H1 (cell line): ENCODE measurements around the gene MIGA1.

ENCODE experiments used
- FOSL1 ChIP-seq: IDR thresholded peaks from 2 replicates; pipeline ENCODE4 v1.6.1; 2011; ENCODE audit warnings: mild to moderate bottlenecking, low read depth, low read length, moderate library complexity; ENCODE audit not compliant: insufficient read depth
- JUN ChIP-seq: IDR thresholded peaks from 2 replicates; pipeline ENCODE4 v1.6.1; 2011; ENCODE audit warnings: low read depth, mild to moderate bottlenecking, improper control_type of control experiment, low read length
- NRF1 ChIP-seq: IDR thresholded peaks from 2 replicates; pipeline ENCODE4 v1.6.1; 2011; ENCODE audit warnings: mild to moderate bottlenecking, low read depth, low read length, improper control_type of control experiment
- POLR2A ChIP-seq, 2 experiments: IDR thresholded peaks; 1 replicate in 1 of 2; 2 replicates in 1 of 2; pipeline ENCODE4 v1.6.1; 2011; ENCODE audit warnings: low read depth in 2 of 2, low read length in 2 of 2, mild to moderate bottlenecking in 2 of 2; ENCODE audit errors: control extremely low read depth in 1 of 2
- POLR2AphosphoS5 ChIP-seq: IDR thresholded peaks from 2 replicates; pipeline ENCODE4 v1.6.1; 2011; ENCODE audit warnings: low read depth, low read length
- RAD21 ChIP-seq, 2 experiments: IDR thresholded peaks in 1 of 2; conservative IDR thresholded peaks in 1 of 2; 2 replicates each; pipeline ENCODE4 v1.6.1; 2011; ENCODE audit warnings: low read depth in 2 of 2, low read length in 2 of 2, improper control_type of control experiment in 1 of 2, inconsistent platforms in 1 of 2, mild to moderate bottlenecking in 1 of 2, moderate library complexity in 1 of 2
- RXRA ChIP-seq: IDR thresholded peaks from 2 replicates; pipeline ENCODE4 v1.6.1; 2011; ENCODE audit warnings: low read depth, mild to moderate bottlenecking, low read length, moderate library complexity; ENCODE audit not compliant: insufficient read depth
- TCF12 ChIP-seq: IDR thresholded peaks from 2 replicates; pipeline ENCODE4 v1.6.1; 2011; ENCODE audit warnings: low read depth, mild to moderate bottlenecking, low read length
- ZNF274 ChIP-seq: IDR thresholded peaks from 2 replicates; pipeline ENCODE4 v1.7.0; 2012; ENCODE audit warnings: low read length, borderline replicate concordance; ENCODE audit errors: extremely low read depth
- TF ChIP-seq, protein P1 (sequence below), 3 experiments: IDR thresholded peaks; 1 replicate in 2 of 3; 2 replicates in 1 of 3; pipeline versions ENCODE4 v1.5.1 to v1.6.1; 2011; ENCODE audit warnings: low read length in 3 of 3, mild to moderate bottlenecking in 3 of 3, inconsistent platforms in 2 of 3, low read depth in 1 of 3, moderate library complexity in 1 of 3; ENCODE audit not compliant: insufficient read depth in 1 of 3; ENCODE audit errors: control extremely low read depth in 1 of 3

DNA sequence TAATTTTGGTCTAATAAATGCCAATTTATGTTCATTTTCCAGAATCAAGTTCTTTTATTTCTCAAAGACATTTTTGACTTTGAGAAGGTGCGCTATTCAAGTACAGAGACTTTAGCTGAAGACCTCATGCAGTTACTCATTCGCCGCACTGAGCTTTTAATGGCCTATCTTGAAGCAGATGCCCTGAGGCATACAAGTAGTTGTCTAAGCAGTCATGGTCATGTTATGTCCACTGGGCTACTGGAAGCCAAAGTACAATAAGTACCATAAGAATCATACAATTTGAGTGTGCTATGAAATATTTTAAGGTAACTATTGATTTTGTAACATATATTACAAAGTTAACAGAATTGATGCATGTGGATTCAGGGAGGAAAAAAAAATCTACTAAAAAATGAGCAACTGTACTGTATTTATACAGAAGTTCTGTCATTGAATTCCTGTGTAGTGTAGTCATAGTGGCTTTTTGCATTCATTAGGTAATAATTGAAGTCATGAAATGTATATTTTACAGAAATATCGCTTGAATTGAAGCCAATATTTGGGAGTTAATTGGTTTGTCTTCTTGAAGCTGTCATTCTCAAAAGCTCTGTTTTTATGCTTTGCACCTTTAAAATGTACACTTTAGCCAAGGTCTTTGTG lies 95.5 kb downstream of the MIGA1 start:
- TF ChIP-seq JUN: no peak
- no peak for TF ChIP-seq RAD21 (IDR thresholded peaks at IDR 0.05 in 1 of 2, conservative IDR thresholded peaks at IDR 0.05 in 1 of 2; ENCODE audit: low read depth in 2 of 2, low read length in 2 of 2)
- TF ChIP-seq FOSL1: no peak
- TF ChIP-seq, protein P1, sequence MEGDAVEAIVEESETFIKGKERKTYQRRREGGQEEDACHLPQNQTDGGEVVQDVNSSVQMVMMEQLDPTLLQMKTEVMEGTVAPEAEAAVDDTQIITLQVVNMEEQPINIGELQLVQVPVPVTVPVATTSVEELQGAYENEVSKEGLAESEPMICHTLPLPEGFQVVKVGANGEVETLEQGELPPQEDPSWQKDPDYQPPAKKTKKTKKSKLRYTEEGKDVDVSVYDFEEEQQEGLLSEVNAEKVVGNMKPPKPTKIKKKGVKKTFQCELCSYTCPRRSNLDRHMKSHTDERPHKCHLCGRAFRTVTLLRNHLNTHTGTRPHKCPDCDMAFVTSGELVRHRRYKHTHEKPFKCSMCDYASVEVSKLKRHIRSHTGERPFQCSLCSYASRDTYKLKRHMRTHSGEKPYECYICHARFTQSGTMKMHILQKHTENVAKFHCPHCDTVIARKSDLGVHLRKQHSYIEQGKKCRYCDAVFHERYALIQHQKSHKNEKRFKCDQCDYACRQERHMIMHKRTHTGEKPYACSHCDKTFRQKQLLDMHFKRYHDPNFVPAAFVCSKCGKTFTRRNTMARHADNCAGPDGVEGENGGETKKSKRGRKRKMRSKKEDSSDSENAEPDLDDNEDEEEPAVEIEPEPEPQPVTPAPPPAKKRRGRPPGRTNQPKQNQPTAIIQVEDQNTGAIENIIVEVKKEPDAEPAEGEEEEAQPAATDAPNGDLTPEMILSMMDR (IDR thresholded peaks at IDR 0.05; ENCODE audit: control extremely low read depth in 1 of 3, insufficient read depth in 1 of 3, low read depth in 1 of 3, low read length in 3 of 3): no peak
- no peak for TF ChIP-seq ZNF274
- TF ChIP-seq RXRA: no peak
- TF ChIP-seq POLR2AphosphoS5: no peak
- TF ChIP-seq NRF1: no peak
- no peak for TF ChIP-seq POLR2A (IDR thresholded peaks at IDR 0.05; ENCODE audit: control extremely low read depth in 1 of 2, low read depth in 2 of 2, low read length in 2 of 2)
- TF ChIP-seq TCF12: no peak
